Activated T-helper 1 cell treated with anti-CD3 and anti-CD28 coated beads, Interleukin-2, amount 50 U/mL, for 16 hours (primary cell): ENCODE results near the gene KMT5B.

Experiments
- DNase-seq, 2 donors: peaks; one replicate each; pipeline ENCODE4 v3.0.0-alpha.2; 2020; ENCODE audit warnings: low read depth in 1 of 2, low spot score in 1 of 2

The KMT5B gene

DNA sequence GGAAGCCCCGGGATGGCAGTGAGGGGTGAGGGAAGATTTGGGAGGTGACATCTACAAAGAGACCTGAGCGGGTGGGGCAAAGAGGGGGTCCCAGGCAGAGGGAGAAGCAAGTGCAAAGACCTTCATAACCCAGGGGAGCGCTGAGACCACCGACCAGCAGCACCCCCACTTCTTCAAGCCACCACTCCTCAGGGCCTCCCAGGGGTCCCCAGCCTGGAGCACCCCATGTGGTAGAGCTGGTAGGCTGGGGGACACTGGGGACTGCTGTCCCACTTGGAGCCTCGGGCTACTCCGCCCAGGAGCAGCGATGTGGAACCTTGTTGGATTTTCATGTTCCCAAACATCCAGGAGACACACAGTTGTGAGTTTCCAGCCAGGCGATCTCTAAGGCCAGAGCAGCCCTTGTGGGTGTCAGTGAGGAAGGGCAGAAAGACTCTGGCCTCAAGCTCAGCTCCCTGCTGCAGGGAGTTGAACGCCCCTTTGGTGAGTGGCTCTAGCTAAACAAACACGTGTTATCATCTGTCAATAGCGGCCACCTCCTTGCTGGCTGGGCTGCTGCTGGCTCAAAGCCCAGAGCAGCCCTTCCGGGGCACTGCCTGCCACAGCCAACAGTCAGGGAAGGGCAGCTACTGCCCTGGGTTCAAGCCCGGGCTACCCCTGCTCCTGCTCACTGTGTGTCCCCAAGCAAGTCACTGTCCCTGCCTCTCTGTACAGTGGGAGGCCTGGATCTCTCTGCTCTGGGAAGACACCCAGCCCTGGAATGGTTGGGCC lies 66.2 kb downstream of the KMT5B start:
- DNase-seq, result no peak

DNA sequence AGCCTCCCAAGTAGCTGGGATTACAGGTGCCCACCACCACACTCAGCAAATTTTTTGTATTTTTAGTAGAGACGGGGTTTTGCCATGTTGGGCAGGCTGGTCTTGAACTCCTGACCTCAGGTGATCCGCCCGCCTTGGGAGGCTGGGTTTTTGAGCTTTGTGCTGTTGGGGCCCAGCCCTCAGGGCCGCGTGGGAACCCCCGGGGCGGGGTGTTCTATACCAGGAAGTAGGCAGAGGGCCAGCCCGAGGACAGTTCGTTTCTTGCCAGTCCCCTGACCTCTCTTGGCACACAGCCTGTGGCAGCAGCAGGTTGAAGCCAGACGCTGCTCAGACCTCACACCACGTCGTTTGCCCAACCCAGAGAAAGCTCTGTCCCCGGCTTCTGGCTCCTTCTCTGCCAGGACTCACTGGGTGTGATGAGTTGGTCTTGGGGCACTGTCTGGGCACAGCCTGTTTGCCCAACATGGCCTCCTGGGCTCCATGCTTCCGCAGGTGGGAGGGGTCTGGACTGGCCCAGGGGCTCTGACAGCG lies 67.0 kb downstream of the KMT5B start:
- DNase-seq, result no peak

DNA sequence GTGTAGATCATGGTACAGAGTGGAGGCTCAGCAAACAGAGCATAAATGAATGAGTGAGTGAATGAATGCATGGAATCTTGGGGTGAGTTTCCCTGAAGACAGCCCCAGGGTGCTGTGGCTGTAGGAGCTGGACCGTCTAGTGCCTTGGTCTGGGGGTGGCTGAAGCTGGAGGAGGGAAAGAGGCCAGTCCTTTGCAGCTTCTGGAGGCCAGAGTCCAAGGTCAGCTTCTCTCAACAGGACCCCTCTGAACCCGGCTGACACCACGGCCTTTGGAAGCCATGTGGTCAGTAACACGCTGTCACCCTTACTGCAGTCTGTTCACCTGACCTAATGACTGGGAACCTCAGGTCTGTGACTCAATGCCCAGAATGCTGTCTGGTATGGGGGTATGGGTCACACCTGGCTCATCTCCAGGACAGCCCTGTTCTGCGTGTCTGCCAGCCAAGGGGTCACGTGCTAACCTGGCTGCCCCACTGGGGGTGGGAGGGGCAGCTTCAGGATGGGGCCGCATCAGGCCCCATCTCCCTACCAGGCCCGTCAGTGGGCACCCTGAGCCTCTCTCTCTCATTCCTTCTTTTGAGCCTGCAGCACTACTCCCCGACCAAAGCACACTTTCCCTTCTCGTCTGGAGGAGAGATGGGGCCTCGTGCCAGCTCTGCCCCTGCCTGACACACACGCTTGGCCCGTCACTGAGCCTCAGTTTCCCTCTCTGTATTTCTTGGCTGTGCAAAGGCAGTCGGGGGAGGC lies 67.8 kb downstream of the KMT5B start:
- no peak for DNase-seq

- DNase-seq, result no peak
Measured at GRCh38 chr11:68143310-68143689, 69.8 kb downstream of the KMT5B start.

- DNase-seq, result no peak
Measured at GRCh38 chr11:68142441-68143309, 70.4 kb downstream of the KMT5B start.

DNA sequence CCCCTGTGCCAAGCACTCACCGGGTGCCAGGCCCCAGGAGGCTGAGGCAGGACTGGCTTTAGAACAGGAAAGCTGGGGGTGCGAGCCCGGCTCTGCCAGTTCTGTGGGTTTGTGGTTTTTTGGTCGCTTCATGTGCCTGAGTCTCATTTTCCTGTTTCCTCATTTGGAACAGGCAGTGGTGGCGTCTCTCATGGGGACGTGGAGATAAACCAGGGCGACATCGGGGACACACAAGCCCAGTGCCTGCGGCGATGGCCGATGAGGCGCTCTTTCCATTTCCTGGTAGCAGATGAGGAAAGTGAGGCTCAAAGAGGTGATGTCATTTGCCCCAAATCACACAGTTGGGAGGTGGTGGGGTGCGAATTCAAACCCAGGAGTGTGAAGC lies 71.1 kb downstream of the KMT5B start:
- DNase-seq, result no peak

- DNase-seq, result no peak
Measured at GRCh38 chr11:68141246-68142027, 71.7 kb downstream of the KMT5B start.

DNA sequence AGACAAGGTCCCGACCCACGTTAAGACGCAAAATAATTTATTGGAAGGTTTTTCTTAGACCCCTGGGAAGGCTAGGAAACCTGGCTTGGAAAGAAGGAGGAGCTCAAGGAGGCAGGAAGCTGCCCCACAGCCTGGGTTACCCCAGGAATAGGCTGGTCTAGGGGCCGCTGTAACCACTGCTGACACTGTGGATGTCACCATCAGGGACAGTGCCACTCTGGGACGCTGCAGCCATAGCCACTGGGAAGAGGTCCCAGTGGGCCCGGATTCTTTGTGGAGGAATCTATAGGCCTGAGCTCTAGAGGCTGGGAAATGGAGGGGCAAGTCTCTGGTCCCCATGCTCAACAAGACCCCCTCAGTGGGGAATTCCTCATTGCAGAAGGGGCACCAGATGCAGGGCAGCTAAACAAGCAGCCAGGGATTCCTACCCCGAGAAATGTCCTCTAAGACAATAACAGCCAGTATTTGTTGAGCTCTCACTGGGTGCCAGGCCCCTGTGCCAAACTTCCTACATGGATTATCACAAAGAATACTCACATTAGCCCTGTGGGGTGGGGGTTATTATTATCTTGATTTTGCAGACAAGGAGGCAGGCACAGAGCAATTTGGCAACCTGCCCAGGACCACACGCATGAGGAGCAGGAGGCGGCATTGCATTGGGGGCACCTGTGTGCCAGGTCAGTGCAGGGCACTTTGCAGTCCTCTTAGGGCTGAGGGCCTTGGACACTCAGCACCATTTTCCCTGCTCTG lies 72.4 kb downstream of the KMT5B start:
- no peak for DNase-seq

DNA sequence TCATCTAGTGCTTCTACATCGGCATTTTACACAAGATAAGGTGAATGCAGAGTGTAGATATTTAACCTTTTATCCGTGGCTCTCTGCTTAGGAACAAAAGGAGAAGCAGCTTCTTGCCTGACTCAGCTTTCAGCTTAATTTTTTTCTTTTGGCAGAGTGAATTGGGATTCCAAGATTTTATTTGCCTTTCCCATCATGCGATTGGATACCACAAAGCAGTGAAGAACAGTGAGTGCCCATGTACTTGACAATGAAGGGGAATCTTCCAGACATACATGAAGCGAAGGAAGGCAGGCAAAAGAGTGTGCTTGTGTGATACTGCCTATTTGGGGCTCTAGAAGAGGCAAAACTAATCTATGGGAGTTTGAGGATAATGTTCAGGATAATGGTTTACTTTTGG lies 74.9 kb downstream of the KMT5B start:
- no peak for DNase-seq

DNA sequence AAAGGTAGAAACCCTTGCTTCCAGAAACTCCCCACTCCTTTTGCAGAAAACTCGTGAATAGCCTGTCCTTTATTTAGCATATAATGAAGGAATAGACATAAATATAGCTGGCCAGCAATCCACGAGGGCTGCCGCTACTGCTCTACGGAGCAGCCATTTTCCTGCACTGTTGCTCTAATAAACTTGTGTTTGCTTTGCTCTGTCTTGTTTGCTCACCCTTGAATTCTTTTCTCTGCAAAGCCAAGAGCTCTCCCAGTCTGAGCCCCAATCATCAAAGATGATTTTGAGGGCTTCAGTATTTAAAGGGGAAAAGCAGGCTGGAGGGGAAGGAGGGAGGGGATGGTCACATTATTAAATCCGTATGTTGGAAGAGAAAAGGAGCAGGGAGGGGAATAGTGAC lies 75.3 kb downstream of the KMT5B start:
- DNase-seq, result no peak

- DNase-seq, result no peak
Measured at GRCh38 chr11:68136866-68137265, 76.2 kb downstream of the KMT5B start.

GRCh38 chr11:68135161-68135560 lies 77.9 kb downstream of the KMT5B start:
- DNase-seq, result no peak

GRCh38 chr11:68133761-68134160 lies 79.3 kb downstream of the KMT5B start:
- no peak for DNase-seq

- no peak for DNase-seq
Measured at GRCh38 chr11:68130121-68130520, 83.0 kb downstream of the KMT5B start.

DNA sequence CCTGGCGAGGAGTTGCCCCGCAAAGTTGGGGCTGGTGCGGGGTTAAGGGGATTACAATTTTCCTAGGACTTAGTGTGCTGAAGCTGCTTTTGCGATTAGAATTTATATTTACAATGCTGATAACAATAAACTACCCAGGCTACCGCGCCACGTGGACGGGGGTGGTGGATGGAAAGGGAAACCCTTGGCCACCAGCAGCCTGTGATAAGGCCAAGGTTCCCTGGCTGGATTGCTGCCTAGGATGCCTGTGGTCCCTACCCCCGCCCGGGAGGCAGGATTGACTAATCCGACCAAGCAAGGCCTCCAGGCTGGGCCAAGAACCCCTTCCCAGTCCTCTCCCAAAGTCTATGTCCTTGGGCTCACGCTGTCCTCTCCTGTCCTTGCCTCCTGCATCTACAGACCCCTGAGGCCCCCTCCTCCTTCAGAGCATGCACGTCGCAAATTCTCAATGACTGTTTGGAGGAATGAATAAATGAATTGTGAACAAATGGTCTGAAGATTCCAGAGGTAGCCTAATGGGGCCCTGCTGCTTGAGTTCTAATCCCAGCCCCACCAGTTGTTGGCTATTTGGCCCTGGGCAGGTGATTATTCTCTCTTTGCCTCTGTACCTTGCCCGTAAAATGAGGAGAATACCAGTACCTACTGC lies 84.3 kb downstream of the KMT5B start:
- no peak for DNase-seq

DNA sequence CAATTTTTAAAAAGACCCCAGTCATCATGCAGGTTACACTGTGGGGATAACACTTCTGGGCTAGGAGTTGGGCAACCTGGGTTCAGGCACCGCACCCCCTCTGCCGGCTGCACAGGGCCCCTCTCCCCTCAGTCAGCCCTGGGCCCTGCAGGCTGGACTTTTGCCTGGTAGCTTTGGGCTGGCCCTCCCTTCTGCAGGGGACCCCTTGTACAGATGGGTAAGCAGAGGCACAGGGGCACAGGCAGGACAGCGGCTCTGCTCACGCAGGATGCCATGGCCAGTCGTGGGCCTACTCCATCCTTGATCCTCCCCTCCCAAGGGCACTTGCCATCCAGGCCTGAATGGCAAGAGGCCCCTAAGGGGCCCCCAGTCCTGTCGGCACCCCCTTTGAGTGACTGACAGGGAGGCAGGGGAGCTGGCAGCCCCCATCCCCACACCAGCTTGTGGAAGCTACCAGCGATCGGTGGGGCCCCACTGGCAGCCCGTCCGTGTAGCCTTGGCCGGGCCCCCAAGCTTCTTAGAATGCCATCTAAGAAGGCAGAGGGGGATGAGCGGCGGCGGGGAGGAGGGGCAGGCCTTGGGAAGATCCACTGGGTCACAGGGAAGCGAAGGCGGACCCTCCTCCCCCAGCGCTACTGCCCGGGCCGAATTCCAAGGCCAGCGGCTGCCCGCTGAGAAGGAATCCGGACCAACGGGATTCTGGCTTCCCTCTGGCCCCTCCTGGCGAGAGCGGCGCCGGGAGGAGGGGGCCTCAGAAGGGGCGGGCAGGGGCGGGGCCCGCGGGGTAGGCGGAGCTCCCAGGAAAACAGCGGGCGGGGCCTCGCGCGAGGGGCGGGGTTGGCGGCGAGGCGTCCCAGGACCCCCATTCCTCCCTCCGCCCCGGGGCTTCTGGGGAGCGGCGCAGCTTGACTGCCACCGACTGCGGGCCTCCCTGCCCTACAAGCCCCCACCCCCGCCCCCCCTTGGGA lies 85.1 kb downstream of the KMT5B start:
- no peak for DNase-seq

- DNase-seq, result no peak
Measured at GRCh38 chr11:68125164-68125563, 87.9 kb downstream of the KMT5B start.

GRCh38 chr11:68122936-68123539 lies 90.1 kb downstream of the KMT5B start:
- no peak for DNase-seq
